ENCODE measurements around the gene GPC6. TPM values are rescaled to one million over a fixed set of nuclear protein-coding genes. Genes with fewer than 3 reads are reported as not detected.

The GPC6 gene
- total RNA-seq, 1 experiment from 2014 or later = 16.7 TPM

DNA sequence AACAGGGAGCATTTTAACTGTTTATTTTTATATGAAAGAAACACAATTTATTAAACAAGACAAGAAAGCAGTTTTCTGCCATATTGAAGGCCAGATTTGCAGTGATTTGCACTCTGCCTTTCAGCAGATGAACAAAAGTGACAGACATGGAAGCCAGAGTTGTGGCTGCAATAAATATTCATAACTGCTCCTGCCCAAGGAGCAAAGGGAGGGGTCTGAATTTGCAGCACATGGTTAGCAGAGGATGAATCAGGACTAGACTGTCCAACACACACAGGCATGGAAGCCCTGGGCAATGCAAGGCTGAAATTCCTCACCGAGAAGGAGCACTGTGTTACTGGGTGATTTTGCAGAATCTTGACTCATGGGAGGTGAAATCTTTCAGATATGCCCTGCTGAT lies 834.7 kb downstream of the GPC6 start:
- DNase-seq (ENCODE audit: extremely low read depth, low read depth) = no peak

GRCh38 chr13:94063096-94063495 lies 836.5 kb downstream of the GPC6 start:
- DNase-seq (ENCODE audit: extremely low read depth, low read depth) = no peak

GRCh38 chr13:94063848-94064247 lies 837.2 kb downstream of the GPC6 start:
- DNase-seq (ENCODE audit: extremely low read depth, low read depth) = no peak

DNA sequence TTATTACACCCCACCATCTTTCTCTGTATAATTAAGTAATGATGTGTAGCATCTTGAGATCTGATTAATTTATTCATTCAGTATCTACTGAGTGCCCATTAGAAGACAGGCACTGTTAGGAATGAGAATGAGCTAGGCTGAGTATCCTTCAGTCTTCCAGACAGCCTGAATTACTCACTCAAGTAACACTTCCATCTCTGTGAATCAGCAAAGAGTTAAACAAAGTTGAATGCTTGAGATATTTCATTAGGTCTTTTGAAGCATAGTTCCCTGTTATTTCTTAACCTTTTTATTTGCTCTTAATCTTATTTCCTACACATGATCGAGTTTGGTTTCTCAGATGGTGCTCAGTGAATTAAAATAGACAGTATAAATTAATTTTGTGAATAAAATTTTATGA lies 839.1 kb downstream of the GPC6 start:
- DNase-seq (ENCODE audit: extremely low read depth, low read depth) = no peak

DNA sequence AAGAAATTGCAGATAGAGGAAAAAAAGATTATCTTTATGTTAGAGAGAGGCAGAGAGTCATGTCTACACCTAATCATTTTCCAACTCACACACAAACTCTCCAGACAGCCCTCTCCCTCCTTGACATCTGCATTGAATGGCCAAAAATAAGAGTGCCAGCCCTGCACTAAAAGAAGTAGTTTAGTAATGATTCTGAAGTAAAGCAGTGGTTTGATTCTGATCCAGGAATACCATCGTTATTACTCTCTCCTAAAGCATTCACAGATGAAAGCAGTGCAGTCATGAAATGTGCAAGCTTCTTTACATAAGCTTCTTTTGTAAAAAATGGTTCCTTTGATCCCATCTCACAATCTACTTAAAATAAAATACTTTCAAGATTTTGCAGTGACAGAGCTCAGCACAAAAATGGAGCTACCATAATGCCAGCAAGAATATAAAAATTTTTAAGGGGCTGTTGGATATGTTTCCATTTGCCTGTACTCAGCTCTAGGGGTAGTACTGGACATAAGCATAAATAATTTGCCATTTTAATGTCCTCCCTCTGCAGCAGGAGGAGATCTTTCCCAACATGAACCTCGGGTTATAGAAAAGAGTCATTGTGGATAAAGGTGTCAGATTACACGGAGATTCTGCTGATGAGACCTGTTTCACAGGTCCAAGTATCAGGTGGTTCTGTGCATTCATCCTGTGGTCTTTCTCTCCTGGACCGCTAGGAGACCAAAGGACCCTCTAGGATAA lies 846.6 kb downstream of the GPC6 start:
- DNase-seq (ENCODE audit: extremely low read depth, low read depth) = no peak

DNA sequence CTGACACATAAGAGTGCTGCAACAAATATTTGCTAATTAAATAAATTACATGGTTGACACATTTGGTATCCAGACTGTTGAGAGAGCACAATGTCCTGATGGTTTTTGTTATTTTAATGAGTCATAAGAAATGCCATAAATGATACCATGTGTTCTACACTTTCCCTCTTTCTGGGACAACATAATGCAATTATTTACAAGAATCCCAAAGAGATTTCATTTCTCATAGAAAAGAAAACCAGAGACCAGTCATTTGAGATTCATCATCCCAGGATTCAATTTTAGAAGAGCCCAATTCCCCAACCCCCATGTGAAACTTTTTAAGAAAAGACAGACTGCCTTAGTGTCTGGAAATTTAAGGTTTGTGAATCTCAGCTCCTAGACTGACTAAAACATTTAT lies 853.3 kb downstream of the GPC6 start:
- DNase-seq (ENCODE audit: extremely low read depth, low read depth) = no peak

GRCh38 chr13:94080527-94080926 lies 853.9 kb downstream of the GPC6 start:
- DNase-seq (ENCODE audit: extremely low read depth, low read depth) = no peak

DNA sequence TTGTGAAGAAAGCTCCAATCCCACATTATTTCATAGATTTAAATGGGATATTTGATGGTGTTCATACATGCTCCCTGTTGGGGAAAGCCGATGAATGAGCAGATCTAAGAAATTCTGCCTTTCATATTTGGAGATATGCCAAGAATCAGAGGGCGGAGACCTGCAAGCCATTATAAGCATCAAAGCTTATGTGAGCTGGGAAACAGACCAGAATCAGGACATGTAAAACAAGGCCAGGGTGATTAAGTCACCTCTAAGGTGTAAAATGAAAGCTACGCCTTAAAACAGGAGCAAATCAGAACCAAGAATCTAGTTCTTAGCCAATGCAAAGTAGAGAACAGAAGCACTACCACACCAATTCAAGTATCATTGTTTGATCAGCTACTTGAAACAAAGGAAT lies 860.5 kb downstream of the GPC6 start:
- DNase-seq (ENCODE audit: extremely low read depth, low read depth) = no peak

DNA sequence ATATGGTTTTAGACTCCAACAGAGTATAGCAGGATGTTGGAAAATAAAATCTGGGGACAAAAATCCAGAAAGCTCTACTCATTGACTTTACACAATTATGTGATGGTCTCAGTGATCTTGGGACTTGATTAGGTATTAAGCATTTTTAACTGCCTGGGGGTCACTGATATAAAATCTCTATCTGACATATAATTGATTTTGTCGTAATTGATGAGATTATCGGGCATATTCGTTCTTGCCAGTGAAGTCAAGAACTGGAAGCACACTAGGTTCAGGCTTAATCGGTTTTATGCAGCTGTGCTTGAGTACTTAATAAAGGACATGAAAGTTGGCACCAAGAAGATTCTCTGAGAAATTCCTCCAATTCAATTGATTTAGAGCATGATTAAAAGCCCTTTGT lies 862.1 kb downstream of the GPC6 start:
- no peak for DNase-seq (ENCODE audit: extremely low read depth, low read depth)

- no peak for DNase-seq (ENCODE audit: extremely low read depth, low read depth)
Observed at GRCh38 chr13:94090773-94091480, 864.3 kb downstream of the GPC6 start.

DNA sequence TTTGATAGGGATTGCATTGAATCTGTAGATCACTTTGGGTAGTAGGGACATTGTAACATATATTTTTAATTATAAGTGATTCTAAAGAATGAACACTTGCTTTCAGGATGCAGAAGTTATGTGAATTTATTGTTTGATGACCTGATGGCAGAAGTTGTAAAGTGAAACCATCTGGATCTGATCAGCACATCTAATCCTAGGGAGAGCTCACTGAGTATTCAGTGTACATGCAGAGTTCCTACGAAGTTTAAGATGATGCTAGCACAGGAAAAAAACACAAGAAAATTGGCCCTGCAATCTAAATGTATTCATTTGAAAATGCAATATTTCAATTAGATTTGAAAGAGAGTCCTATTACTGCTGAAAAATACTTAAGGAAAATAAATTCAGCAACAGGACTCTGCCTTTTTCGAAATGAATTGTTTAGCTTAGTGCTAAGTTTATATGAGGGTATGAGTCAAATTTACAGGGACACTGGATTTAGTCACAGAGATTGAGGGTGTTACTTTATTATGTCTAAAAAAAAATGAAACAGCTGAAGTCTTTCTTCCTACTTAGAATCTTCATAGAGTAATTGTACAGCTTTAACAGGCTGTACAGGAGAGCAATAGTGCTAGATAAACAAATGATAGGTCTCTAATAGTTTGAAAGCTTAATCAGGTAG lies 867.2 kb downstream of the GPC6 start:
- no peak for DNase-seq (ENCODE audit: extremely low read depth, low read depth)

GRCh38 chr13:94109715-94110374 lies 883.2 kb downstream of the GPC6 start:
- no peak for DNase-seq (ENCODE audit: extremely low read depth, low read depth)

- DNase-seq (ENCODE audit: extremely low read depth, low read depth) = no peak
Observed at GRCh38 chr13:94112227-94112626, 885.6 kb downstream of the GPC6 start.

GRCh38 chr13:94112731-94113130 lies 886.1 kb downstream of the GPC6 start:
- DNase-seq (ENCODE audit: extremely low read depth, low read depth) = no peak

DNA sequence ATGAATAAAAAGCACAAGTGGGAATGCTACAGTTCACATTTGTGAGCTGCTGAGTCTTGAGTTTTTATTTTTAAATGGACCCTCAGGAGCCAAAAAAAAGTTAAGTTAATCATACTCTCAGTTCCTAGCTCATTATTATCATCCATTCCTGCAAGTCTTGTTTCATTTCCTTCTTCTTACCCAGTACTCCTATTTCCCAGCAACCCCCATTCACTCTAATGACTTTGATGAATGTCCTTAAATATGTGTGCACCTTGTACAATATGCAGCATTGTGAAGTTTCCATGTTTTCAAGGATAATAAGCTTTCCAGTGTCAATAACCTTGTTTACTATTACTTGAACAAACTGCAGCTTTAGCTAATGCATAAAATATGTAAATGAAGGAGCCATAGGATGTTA lies 886.6 kb downstream of the GPC6 start:
- no peak for DNase-seq (ENCODE audit: extremely low read depth, low read depth)

DNA sequence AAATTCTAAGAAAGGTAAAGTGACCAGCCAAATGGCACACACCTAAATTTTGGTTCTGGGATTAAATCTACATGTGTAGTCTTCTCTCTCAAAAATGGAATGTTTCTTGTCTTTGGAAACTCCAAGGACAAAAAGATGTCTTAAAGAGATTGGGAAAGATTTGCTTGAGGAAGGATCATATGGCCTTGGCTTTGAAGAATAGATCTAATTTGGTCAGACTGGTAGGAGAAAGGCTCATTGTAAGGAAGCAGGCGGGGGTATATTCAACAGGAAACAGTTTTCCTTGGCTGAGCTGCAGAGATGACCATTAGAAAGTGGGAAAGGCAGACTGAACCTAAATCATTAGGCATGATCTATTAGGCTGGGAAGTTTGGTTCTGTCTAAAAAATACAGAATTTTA lies 887.6 kb downstream of the GPC6 start:
- no peak for DNase-seq (ENCODE audit: extremely low read depth, low read depth)

DNA sequence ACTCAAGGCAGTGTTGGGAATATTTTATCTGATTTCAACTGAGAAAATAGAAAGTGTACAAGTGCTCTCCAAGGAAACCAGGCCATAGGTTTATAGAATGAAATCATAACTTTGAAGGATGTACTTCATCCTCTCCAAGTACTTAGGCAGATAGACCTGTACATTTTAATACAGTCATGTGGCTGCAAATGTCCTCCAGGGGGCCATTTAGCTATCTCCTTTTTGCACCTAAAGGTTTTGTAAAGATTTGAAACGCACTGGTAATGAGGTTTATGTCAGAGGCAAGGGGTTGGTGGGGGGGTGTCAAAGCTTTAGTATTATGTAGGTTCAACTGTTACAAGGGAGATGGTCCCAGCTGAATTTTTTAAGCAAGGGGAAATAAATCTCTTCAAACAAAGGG lies 888.4 kb downstream of the GPC6 start:
- DNase-seq (ENCODE audit: extremely low read depth, low read depth) = no peak

DNA sequence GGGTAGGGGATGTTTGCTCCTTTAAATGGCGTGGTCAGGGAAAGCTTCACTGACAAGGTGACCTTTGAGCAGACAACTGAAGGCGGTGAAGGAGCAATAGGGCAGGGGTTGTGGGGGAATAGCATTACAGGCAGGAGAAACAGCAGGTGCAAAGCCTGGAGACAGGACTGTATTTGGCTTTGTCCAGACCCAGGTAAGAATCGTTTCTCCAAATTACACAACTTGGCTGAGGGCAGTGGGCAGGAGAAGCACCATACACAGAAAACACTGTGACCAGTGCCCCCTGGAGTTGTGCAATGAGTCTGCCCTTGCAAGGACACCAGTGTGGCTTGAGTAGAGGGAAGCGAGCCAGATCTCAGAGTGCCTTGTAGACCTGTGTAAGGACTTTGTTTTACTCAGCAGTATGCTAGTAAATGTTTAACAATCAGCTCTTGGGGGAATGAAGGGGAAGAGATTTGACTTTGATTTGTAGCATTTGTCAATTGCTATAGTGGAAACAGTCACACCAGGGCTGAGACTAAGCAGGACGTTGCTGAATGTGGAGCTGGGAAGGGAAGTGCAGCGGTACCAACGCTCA lies 892.8 kb downstream of the GPC6 start:
- no peak for DNase-seq (ENCODE audit: extremely low read depth, low read depth)

GRCh38 chr13:94120878-94121277 lies 894.3 kb downstream of the GPC6 start:
- no peak for DNase-seq (ENCODE audit: extremely low read depth, low read depth)

GRCh38 chr13:94121686-94122085 lies 895.1 kb downstream of the GPC6 start:
- DNase-seq (ENCODE audit: extremely low read depth, low read depth) = no peak

- no peak for DNase-seq (ENCODE audit: extremely low read depth, low read depth)
Observed at GRCh38 chr13:94122300-94122915, 895.8 kb downstream of the GPC6 start.

All from NCI-H460 (cell line).